CD4-positive, alpha-beta T cell (primary cell): ENCODE data around the gene WRNIP1. TPM values are rescaled to one million over a fixed set of nuclear protein-coding genes. Genes with fewer than 3 reads are reported as not detected.

Source experiments
- ATAC-seq: fragments of 200-7000 bp; cut with Tn5 transposase; one replicate; pipeline ENCODE4 v1.10.0; 2022; ENCODE audit warnings: mild to moderate bottlenecking; ENCODE audit not compliant: poor library complexity
- CTCF ChIA-PET: fragments of 350-600 bp; sonication (Branson Sonifier 250); formaldehyde crosslinking; loops from one replicate; lab custom pipeline; 2021; ENCODE audit warnings: antibody characterized with exemption, inconsistent platforms; lab: Charles Lee
- POLR2A ChIA-PET: fragments of 350-600 bp; sonication (Branson Sonifier 250); formaldehyde crosslinking; loops from one replicate; lab custom pipeline; 2021; ENCODE audit warnings: antibody characterized with exemption, inconsistent platforms; lab: Charles Lee
- DNase-seq, 14 experiments: peaks; one replicate each; pipeline ENCODE4 v3.0.0-alpha.2; 2013 to 2020; ENCODE audit warnings: mixed read lengths in 2 of 14
- H3K27ac ChIP-seq, 2 donors: one replicate each; pipeline versions ENCODE4 v1.5.1 to v1.7.0; 2013; ENCODE audit warnings: low read length in 2 of 2, low read depth in 1 of 2, mild to moderate bottlenecking in 1 of 2
- H3K27me3 ChIP-seq, 2 experiments: 1 replicate in 1 of 2; 2 replicates in 1 of 2; pipeline versions ENCODE4 v1.6.1 to v1.7.0; 2013; ENCODE audit warnings: low read length in 2 of 2, control low read depth in 1 of 2, mild to moderate bottlenecking in 1 of 2, moderate library complexity in 1 of 2; ENCODE audit not compliant: insufficient read depth in 2 of 2, control insufficient read depth in 1 of 2
- H3K36me3 ChIP-seq: one replicate; pipeline ENCODE4 v1.6.1; 2013; ENCODE audit warnings: low read length, control low read depth; ENCODE audit not compliant: insufficient read depth
- H3K4me1 ChIP-seq: one replicate; pipeline ENCODE4 v1.6.1; 2013; ENCODE audit warnings: low read length, control low read depth; ENCODE audit not compliant: insufficient read depth
- H3K4me3 ChIP-seq: one replicate; pipeline ENCODE4 v1.5.1; 2013; ENCODE audit warnings: mild to moderate bottlenecking, low read length, moderate library complexity
- H3K9me3 ChIP-seq, 2 experiments: 1 replicate in 1 of 2; 2 replicates in 1 of 2; pipeline versions ENCODE4 v1.6.1 to v1.7.0; 2013; ENCODE audit warnings: low read length in 2 of 2, mild to moderate bottlenecking in 2 of 2, control low read depth in 1 of 2, moderate library complexity in 1 of 2; ENCODE audit not compliant: control insufficient read depth in 1 of 2, insufficient read depth in 1 of 2
- H3K27ac Mint-ChIP-seq: one replicate; pipeline ENCODE4 v1.8.0; 2020; ENCODE audit warnings: mixed read lengths
- H3K27me3 Mint-ChIP-seq: one replicate; pipeline ENCODE4 v1.8.0; 2021; ENCODE audit warnings: mixed read lengths
- H3K36me3 Mint-ChIP-seq: one replicate; pipeline ENCODE4 v1.8.0; 2021; ENCODE audit warnings: low read depth, mixed read lengths
- H3K4me1 Mint-ChIP-seq: one replicate; pipeline ENCODE4 v1.8.0; 2021; ENCODE audit warnings: low read depth, mixed read lengths
- H3K4me3 Mint-ChIP-seq: one replicate; pipeline ENCODE4 v1.8.0; 2020; ENCODE audit warnings: mild to moderate bottlenecking, mixed read lengths
- H3K9me3 Mint-ChIP-seq: one replicate; pipeline ENCODE4 v1.8.0; 2020; ENCODE audit warnings: mixed read lengths
- CTCF ChIP-seq: fragments of 200-600 bp; IDR thresholded peaks from one replicate; pipeline ENCODE4 v1.8.0; 2022; ENCODE audit warnings: antibody characterized with exemption, mild to moderate bottlenecking
- intact Hi-C, 2 experiments: fragments of 100-400 bp; cut with DNase I in 1 of 2; cut with micrococcal nuclease in 1 of 2; formaldehyde crosslinking; loops; one replicate each; pipeline versions ENCODE4 v1.15.1 to v1.9.0; 2023 to 2025; cut with DNase I, micrococcal nuclease
- total RNA-seq, 174 experiments: library from RNA in 2 of 174; stranded (reverse) in 2 of 174; gene quantifications; one replicate each; pipeline ENCODE4 v1.2.3 and lab custom pipeline; 2021 to 2026

Gene WRNIP1
- total RNA-seq, 2 experiments from 2014 or later: 22.4 to 25.2 TPM

GRCh38 chr6:2750832-2751231 is 14.4 kb upstream of the WRNIP1 start, which contains the start of gene MYLK4:
MYLK4 (minus strand) TSS chr6:2750922; CDS start chr6:2749294, 1,628 bp downstream.
- no peaks in the 10 kb centered on the region for H3K4me1 ChIP-seq
- peaks cover 0 to 7% of the 10 kb centered on the region in 2 experiments for H3K27me3 ChIP-seq
- peaks cover 6% of the 10 kb centered on the region for H3K4me1 Mint-ChIP-seq
- TF ChIP-seq CTCF: no peak
- DNase-seq (no peak), ATAC-seq (no peak)
- POLR2A ChIA-PET: interaction anchor here (1.2 to 1.9 kb wide), 2 partner anchors 11 to 15 kb away, joined by 3 to 8 read pairs; partner anchors contain the start of gene WRNIP1
- H3K9me3 Mint-ChIP-seq: no peaks in the 10 kb centered on the region
- no peak within 1 kb of the TSS for H3K27ac ChIP-seq
- no peaks in the 10 kb centered on the region for H3K36me3 Mint-ChIP-seq
- no peak within 1 kb of the TSS for H3K4me3 ChIP-seq
- H3K36me3 ChIP-seq: no peaks in the 10 kb centered on the region
- H3K27me3 Mint-ChIP-seq: peaks cover 34% of the 10 kb centered on the region
- H3K4me3 Mint-ChIP-seq: no peak within 1 kb of the TSS
- no peaks in the 10 kb centered on the region for H3K9me3 ChIP-seq
- intact Hi-C loops: loop anchor here (2.0 to 10.0 kb wide), 2 partner anchors 1154 to 1226 kb away; no protein-coding TSS in a partner anchor
- CTCF ChIA-PET: interaction anchor here (0.8 to 2.3 kb wide), 6 partner anchors 8 to 1154 kb away, joined by 3 to 26 read pairs (median 4); partner anchors contain the start of gene WRNIP1
- H3K27ac Mint-ChIP-seq: no peak within 1 kb of the TSS

GRCh38 chr6:2751871-2752270 is 13.3 kb upstream of the WRNIP1 start:
- ATAC-seq (no peak), DNase-seq (no peak)
- no peaks in the 10 kb centered on the region for H3K36me3 ChIP-seq
- Mint-ChIP-seq H3K9me3 (no peaks in the 10 kb centered on the region), H3K27ac (no peak overlapping the region), H3K4me1 (peaks cover 6% of the 10 kb centered on the region), H3K27me3 (peaks cover 43% of the 10 kb centered on the region), H3K4me3 (no peak overlapping the region), H3K36me3 (no peaks in the 10 kb centered on the region)
- intact Hi-C loops: loop anchor here (2.0 to 10.0 kb wide), 2 partner anchors 1155 to 1227 kb away; no protein-coding TSS in a partner anchor
- no peak overlapping the region for H3K4me3 ChIP-seq
- no peak overlapping the region for H3K27ac ChIP-seq
- ChIA-PET POLR2A (interaction anchor here (1.0 to 1.1 kb wide), 2 partner anchors 15 to 90 kb away, joined by 3 to 4 read pairs; partner anchors contain the start of gene SERPINB1), CTCF (no interaction called here)
- no peak for TF ChIP-seq CTCF
- no peaks in the 10 kb centered on the region for H3K4me1 ChIP-seq
- H3K9me3 ChIP-seq: no peaks in the 10 kb centered on the region
- H3K27me3 ChIP-seq: peaks cover 0 to 7% of the 10 kb centered on the region in 2 experiments

GRCh38 chr6:2752477-2753109 is 12.6 kb upstream of the WRNIP1 start:
- Mint-ChIP-seq H3K36me3 (no peaks in the 10 kb centered on the region), H3K27me3 (peaks cover 43% of the 10 kb centered on the region), H3K4me1 (peaks cover 6% of the 10 kb centered on the region), H3K9me3 (no peaks in the 10 kb centered on the region), H3K27ac (no peak overlapping the region), H3K4me3 (no peak overlapping the region)
- Histone ChIP-seq H3K9me3 (no peaks in the 10 kb centered on the region), H3K4me3 (no peak overlapping the region), H3K4me1 (no peaks in the 10 kb centered on the region), H3K27ac (no peak overlapping the region), H3K36me3 (no peaks in the 10 kb centered on the region), H3K27me3 (peaks cover 0 to 7% of the 10 kb centered on the region in 2 experiments)
- intact Hi-C loops: loop anchor here in 1 of 2 experiments (10.0 kb wide), 1 partner anchor 1228 kb away; no protein-coding TSS in a partner anchor
- CTCF ChIA-PET: interaction anchor here (0.8 kb wide), 1 partner anchor 15 kb away, joined by 3 read pairs; no protein-coding TSS in a partner anchor
- POLR2A ChIA-PET: no interaction called here
- DNase-seq: no peak
- no peak for TF ChIP-seq CTCF
- no peak for ATAC-seq
